Ureter (tissue), 1 donor: ENCODE results near the gene ADCY4. TPM values are rescaled to one million over a fixed set of nuclear protein-coding genes. Genes with fewer than 3 reads are reported as not detected.
"Not testable (repeated sequence)": the region's sequence is repeated elsewhere in the genome, so short reads cannot be mapped to it uniquely, and the experiment has no call there.

Source experiments
- DNase-seq: peaks from one replicate; pipeline ENCODE4 v3.0.0-alpha.2; 2020; ENCODE audit warnings: low spot score
- total RNA-seq: library from RNA; stranded (reverse); gene quantifications from one replicate; pipeline ENCODE4 v1.2.4, GENCODE V29; 2023
- donor health status: DM: yes; HTN: yes; CAD: no.

Gene ADCY4
- total RNA-seq, 1 donor from 2014 or later: 61.7 TPM

DNA sequence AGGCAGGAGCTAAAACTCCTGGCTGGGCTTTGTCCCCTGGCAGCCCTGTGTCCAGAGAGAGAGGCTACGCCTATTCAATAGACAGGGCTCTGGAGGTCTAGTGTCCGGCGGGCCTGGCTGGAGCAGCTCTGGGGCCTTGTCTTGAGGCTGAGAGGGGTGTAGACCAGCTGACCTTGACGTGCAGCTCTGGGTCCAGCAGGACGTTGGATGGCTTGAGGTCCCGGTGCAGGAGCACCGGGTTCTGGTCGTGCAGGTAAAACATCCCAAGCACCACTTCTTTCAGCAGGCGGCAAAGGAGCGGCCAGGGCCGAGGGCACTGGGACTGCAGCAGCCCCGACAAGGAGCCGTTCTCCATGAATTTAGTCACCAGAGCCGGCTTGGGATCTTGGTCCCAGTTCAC is 4.0 kb upstream of the ADCY4 start:
- DNase-seq: no peak

DNA sequence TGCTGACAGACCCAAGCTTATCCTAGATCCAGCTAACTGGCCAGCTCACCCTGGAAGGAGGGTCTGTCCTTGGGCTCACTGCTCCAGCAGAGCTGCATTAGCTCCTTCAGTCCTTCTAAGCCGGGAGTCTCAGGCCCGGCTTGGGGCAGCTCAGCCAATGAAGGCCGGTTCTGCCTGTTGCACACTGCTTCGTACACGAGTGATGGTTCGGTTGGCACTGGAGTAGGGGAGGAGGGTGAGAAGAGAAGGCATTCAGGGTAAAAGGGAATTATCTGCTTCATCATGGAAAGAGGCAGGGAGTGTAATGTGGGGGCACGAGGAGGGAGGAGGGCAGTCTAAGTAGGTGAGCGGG is 2.9 kb upstream of the ADCY4 start:
- no peak for DNase-seq

DNA sequence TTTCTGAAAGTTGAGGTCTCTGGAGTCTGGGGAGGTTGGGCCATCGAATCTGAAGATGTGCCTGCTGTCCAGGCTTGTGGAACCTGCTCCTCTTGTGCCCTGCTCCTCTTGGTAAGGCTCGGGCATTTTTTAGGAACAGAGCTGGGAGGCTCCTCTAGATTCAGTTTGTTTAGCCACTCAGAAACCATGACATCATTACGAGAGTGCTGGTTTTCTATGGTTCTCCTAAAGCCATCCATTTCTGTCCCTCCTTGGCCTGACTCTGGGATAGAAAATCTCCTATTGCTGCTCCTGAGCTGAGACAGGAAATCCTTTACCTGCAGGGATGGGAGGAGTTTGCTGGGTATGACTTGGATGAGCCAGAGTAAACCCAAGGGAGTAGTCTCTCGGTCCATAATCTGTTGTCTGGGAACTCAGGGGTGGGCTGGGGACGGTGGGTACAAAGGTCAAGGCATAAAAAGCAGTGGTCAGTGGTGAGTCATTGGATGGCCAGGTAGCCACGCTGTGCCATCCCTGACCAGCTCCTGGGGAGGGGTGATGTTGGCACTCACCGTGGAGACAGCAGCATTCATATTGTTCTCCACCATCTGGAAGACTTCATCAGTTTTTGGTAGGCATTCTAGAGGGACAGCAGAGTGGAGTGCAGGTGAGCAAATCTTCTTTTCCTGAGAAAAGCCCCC is 2.4 kb upstream of the ADCY4 start:
- no peak for DNase-seq

DNA sequence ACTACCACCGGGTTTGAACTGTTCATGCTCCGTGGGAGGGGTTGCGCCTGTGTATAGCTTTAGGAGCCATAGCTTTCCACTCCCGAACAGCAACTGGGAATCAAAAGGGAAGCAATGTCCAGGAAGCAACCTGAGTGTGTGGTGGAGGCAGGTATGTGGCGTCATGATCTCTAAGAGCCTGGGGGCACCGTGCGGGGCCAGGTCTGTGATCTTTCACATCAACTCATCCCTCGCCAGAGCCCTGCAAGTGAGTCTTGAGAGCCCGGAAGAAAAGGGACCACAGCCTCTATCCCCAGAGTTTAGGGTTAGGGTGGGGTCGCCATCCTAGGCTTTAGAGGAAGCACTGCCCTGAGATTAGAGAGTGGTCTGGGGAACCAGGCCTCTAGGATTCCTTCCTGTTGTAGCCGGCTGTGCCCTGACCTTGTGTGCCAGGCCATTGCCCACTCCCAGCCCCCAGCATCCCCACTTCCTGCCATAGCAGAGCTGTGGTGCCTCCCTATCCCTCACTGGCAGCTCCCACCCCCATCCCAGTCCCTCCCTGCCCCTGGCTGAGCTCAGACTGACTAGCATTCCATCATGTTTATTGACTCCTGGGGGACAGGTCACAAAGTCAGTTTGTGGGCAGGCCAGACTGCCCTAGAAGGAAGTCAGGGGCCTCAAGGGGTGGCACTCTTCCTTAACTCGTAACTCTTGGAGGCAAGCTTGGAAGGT is 745 bp upstream of the ADCY4 start:
- no peak for DNase-seq

DNA sequence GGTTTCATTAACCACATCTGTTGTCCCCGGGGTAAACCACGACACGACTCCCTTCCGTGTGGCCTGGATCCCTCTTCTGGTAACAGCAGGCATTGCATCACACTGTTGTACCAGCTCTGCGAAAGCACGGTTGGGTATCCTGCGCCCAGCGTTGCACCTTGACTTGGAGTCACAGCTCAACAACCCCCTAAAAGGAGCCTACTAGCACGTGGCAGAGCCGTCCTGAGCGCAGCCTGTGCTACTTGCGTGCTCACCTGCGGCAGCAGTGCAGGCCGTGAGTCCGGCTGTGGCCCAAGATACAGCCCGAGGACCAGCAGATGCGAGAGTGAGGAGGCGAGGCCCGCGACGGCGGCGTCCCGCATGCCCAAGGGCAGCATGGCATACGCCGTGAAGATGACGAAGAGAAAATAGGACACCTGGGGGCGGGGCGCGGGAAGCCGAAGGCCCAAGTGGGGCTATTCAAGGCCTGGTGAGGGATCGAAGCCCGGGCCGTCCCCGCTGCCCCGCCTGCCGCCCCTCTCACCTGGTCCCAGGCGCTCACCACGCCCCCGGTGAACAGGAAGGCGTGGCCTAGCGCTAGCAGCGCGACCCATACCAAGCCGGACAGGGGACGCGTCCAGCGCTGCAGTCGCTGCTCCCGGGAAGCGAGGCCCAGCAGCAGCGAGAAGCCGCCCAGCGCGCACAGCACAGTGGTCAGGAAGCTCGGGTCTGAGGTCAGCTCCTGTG is 2.4 kb downstream of the ADCY4 start:
- peak; percentile 85 for DNase-seq

DNA sequence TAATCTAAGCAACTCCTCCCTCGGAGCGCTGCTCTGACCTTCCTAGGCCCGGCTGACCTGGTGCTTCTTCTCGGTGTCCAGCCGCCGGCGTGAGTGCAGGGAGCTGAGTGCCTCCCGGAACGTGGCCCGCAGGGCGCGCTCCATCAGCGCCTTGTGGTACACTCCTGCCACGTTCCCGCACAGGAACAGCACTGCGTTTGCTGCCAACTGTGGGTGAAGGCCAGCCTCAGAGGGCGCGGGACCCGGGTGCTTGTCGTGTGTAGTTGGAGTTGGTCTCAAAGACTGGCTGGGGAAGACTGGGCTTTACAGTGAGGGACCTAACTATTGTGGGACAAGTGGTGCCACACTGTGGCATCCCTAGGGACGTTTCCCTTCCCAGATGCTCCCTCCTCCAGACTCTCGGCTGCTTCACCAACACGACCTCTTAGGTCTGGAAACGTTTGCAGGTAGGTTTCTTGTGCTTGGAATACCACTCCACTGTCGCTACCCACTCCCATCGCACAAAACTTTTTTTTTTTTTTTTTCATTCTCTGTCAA is 3.1 kb downstream of the ADCY4 start:
- DNase-seq: no peak

DNA sequence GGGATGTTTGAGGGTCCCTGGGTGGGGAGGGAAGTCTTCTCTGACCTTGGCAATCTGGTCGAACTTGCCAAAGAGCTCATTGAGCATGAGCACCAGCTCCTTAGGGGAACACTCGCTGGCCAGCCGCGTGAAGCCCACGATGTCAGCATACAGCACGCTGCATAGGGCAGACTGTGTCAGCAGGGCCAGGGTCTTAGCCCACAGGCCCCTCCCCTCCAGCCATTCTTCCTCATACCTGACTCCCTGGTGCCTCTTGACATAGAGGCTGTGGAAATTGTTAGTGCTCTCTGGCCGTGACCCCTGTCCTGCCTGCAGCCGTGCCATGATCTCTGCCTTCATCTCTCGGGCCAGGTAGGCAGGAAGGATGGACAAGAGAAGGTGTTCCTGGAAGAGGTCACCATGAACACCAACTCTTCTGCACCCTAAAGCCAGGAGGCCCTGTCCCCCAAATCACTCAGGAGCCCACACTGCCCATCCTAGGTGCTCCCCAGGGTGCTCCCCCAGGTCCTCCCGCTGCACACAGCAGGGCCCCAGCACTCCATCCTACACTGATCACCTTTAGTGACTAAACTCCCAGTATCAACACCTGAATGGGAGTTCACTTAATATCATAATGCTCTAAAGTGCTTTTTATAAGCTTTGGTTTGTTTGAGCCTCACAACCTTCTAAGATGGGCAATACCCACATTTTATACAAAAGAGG is 3.7 kb downstream of the ADCY4 start:
- no peak for DNase-seq

DNA sequence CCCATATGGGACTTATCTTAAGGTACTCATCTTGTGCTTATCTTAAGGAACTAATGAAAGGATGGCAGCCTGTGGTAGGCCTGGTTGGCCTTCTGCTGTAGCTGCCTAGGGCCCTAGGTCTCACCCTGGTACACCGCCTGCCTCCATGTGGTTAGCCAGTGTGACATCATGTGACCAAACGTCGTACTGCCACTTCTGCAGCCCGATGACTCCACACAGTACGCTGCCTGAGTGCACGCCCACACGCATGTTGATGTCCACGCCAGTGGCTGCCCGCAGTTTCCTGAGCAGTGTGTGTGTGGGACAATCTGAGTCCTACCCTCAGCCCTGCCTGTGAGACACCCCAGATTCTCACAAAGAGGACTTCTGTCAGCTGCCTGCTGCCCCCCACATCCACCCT is 5.1 kb downstream of the ADCY4 start:
- DNase-seq: no peak

DNA sequence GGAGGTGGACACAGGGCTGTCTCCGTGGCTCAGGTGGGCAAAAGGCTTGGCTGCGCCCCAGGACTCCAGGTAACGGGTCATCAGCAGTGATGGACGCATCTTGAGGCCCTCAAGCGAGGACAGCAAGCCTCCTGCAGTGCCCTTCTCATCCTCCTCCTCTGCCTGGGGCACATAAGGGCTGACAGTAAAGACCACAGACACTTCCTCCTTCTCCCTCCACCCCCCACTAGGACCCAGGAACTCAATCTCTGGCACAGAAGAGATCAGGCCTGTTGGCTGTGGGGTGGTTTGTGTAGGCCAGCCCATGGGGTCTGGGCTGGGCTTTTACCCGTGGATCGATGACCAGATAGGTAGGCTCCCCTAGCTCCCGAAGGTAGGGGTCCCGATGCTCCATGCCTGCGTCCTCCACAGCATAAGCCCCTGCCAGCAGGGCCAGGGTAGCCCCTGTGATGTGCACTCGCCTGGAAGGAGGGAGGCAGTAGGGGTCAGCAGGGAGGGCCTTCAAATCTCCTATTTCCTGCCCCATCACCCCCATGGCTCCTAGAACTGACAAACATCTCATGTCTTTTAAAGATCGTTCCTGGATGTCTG is 5.7 kb downstream of the ADCY4 start:
- DNase-seq: no peak

DNA sequence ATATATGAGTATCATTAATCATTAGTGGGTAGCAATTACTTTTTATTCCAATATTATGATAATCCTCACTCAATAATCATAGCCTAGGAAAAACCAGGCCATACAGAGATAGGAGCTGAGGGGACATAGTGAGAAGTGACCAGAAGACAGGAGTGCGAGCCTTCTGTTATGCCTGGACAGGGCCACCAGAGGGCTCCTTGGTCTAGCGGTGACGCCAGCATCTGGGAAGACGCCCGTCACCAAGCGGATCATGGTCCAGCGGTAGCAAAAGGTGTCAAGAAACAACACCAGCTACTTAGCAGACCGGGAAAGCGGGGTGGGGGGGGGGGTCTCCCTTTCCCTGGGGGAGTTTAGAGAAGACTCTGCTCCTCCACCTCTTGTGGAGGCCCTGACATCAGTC is 7.0 kb downstream of the ADCY4 start:
- not testable (repeated sequence) for DNase-seq

DNA sequence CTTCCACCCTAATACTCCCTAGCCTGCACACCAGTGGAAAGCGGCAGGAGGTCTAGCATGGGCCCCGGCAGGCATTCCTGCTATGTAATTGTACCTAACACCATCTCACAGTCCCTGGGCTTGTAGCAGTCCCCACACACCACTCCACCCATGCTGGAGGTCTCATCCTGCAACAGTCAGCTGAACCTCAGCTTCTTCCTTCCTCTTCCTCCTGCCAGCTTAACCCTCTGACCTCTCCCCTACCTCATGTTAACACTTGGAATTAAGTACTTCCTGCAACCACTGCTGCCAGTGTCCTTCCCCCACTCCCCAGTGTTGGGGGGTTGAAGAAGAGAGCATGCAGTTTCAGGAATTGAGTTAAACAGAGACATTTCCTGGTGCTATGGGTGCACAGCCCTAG is 7.6 kb downstream of the ADCY4 start:
- no peak for DNase-seq

DNA sequence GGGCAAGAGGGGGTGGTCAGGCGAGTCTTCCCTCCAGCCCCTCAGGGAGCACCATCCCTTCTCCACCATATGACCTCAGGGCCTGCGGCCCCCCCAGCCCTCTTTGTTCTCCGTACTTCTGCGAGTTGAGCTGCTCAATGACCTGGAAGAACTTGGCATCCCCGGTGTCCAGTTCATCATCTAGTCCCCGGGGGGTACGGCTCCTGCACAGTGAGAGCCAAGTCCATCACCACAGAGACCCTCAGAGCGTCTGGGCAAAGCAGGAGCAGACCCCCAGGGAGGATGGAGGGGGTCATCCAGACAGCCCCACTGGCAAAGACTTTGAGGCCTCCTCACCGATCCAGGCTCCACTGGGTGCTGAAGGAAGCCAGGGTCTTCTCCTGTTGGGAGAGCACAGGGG is 8.9 kb downstream of the ADCY4 start:
- DNase-seq: no peak

DNA sequence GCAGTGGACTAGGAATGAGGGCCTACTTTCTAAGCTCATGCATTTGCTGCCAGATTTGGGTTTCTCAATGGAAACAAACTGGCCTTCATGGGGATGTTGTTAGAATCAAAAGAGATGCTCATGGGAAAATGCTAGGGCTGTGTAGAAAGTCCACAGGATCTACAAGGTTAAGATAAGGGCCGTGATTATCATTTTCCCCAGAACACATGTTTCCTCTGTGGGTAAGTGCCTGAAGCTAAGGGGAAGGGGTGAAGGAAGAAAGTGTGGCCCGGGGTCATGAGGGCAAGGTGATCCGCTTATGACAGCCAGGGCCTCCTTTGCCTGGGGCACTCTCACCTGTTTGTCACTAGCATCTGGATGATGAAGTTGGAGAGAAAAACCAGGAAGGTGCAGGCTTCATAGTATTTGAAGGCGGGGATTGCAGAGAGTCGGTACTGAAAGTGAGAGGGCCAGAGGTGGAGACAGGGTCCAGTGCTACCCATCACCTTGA is 9.8 kb downstream of the ADCY4 start:
- DNase-seq: no peak

DNA sequence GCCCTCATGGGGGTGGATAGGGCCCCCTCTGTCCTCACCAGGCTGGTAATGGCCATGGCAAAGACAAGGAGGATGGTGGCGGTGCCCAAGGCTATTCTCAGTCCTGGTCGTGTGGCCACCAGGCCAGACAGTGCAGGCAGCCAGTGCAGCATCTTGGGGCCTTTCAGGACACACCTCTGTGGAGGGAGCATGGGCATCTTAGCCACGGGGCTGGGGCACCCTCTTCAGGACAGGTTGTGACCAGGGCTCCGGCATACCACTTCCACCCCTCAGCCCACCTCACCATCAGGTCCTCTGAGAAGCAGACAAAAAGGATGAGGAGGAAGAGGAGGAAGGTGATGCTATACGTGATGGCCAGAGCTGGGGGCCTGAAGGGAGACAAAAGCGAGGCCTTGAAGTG is 10.8 kb downstream of the ADCY4 start:
- DNase-seq: no peak

DNA sequence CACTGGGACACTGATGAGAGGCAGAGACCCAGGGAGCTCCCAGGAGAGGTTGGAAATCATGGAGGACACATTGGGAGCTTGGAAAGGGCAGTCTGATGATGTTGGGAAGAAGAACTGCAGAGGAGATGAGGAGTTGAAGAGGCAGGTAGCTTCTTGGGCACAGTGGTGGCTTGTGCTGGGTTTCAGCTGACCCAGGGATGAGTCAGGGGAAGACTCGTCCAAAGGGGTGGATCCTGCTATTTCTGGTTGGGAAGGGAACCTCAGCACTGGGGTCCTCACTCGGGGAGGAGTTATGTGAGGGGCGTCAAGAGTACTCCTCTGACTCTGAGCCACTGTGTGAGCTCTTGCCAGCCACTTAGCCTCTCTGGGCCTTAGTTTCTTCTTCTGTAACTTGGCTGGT is 11.5 kb downstream of the ADCY4 start:
- DNase-seq: no peak

DNA sequence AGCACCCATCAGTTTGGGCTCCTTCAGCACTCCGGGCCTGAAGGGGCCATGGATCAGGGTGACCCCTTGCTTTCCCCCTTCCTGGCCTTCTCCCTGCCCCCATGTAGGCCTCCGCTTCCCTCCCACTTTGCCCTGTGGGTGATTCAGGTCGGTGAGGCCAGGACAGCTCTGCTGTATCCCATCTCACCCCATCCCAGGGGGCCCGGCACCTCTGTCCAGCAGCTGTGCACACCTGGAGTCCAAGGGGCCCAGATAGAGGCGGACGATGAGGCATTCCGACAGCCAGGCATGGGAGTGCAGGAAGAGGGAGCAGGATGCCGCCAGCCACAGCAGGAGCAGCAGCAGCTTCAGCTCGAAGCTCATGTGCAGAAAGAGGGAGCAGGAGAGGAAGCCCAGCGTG is 12.2 kb downstream of the ADCY4 start:
- DNase-seq: no peak

DNA sequence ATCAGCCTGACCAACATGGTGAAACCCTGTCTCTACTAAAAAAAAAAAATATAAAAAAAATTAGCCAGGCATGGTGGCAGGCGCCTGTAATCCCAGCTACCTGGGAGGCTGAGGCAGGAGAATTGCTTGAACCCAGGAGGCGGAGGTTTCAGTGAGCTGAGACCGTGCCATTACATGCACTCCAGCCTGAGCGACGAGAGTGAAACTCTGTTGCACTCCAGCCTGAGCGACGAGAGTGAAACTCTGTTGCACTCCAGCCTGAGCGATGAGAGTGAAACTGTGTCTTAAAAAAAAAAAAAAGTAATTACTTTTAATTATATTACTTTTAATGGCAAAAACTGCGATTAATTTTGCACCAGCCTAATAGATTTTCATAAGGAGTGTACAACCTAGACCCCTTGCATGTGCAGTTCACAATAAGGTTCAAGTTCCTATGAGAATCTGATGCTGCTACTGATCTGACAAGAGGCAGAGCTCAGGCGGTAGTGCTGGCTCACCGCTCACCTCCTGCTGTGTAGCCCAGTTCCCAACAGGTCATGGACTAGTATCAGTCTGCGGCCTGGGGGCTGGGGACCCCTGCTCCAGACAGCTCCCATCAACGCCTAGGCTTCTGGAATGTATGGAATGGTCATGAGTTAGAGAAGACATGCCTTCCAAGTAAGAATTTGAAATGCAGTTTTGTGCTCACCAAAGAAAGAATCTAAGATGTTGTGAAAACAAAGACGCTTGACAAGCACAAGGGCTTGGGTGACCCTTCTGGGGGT is 13.5 kb downstream of the ADCY4 start:
- DNase-seq: no peak

DNA sequence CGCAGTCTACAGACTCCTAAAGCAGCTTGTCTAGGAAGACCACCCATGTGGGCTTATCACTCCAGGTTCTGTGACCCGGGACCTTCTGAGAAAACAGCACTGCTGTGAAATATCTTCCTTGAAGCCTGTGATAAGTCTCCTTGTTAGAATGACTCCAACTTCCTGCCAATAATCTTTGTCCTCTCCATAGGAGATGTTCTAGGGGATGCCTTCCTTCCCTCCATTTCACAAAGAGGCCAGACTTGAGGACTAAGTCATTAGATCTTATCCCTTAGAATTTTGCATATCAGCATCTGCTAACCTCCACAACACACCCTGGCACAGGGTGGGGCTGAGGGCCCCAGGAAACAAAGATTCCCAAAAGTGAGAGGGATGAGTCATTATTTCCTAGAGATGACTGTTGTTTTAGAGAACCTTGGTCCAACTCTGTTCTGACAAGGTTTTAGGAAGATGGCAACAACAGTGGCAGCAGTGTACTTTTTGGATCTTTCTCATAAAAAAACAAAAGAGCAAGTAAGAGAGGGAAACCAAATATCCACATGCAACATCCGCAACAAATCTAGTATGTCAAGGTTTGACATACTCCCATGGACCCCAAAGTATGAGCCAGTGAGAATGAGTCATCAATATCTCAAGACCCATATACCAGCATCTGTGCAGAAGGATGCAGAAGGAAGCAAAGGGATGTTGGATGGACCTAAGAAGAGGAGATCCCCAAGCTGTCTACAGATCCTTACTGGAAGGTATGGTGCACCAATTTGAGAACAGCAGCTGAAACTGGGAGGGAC is 17.5 kb downstream of the ADCY4 start:
- DNase-seq: no peak

DNA sequence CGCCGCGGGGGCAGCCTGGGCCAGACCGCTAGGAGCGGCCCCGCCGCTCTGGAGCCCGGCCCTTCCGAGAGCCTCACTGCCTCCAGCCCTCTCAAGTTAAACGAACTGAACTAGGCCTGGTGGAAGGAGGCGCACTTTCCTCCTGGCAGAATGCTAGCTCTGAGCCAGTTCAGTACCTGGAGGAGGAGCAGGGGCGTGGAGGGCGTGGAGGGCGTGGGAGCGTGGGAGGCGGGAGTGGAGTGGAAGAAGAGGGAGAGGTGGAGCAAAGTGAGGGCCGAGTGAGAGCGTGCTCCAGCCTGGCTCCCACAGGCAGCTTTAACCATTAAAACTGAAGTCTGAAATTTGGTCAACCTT is 18.3 kb downstream of the ADCY4 start:
- no peak for DNase-seq
